GM18517 (cell line): ENCODE results near the gene HAX1.
A peak's percentile ranks its signal among the peaks of the same experiment; 100 is the strongest.
"Not testable (repeated sequence)": the region's sequence is repeated elsewhere in the genome, so short reads cannot be mapped to it uniquely, and the experiment has no call there.

ENCODE experiments used
- ATAC-seq: cut with Tn5 transposase; IDR thresholded peaks from one replicate; pipeline ENCODE4 v1.9.1; 2021; ENCODE audit warnings: mild to moderate bottlenecking, moderate library complexity; ENCODE audit not compliant: unreplicated experiment

HAX1 gene

GRCh38 chr1:154272217-154272998 is at the start of gene HAX1:
Gene HAX1, plus strand, starts transcription at chr1:154272629. Its CDS starts 95 bp downstream, at chr1:154272724.
- peak; percentile 95 for ATAC-seq

- ATAC-seq, result no peak
Measured at GRCh38 chr1:154222918-154223317, 49.5 kb upstream of the HAX1 start.

- ATAC-seq, result no peak
Measured at GRCh38 chr1:154223621-154224020, 48.8 kb upstream of the HAX1 start.

GRCh38 chr1:154225370-154225769 is 47.1 kb upstream of the HAX1 start:
- no peak for ATAC-seq

- not testable (repeated sequence) for ATAC-seq
Measured at GRCh38 chr1:154231112-154231511, 41.3 kb upstream of the HAX1 start.

- not testable (repeated sequence) for ATAC-seq
Measured at GRCh38 chr1:154233127-154233526, 39.3 kb upstream of the HAX1 start.

- no peak for ATAC-seq
Measured at GRCh38 chr1:154236855-154237254, 35.6 kb upstream of the HAX1 start.

- ATAC-seq, result no peak
Measured at GRCh38 chr1:154237435-154237834, 35.0 kb upstream of the HAX1 start.

- no peak for ATAC-seq
Measured at GRCh38 chr1:154237880-154238506, 34.4 kb upstream of the HAX1 start.

GRCh38 chr1:154239491-154239890 is 32.9 kb upstream of the HAX1 start:
- ATAC-seq, result no peak

GRCh38 chr1:154240294-154240833 is 32.1 kb upstream of the HAX1 start:
- ATAC-seq, result no peak

- no peak for ATAC-seq
Measured at GRCh38 chr1:154241703-154242351, 30.6 kb upstream of the HAX1 start.

GRCh38 chr1:154253671-154254070 is 18.8 kb upstream of the HAX1 start:
- ATAC-seq, result no peak

GRCh38 chr1:154256686-154257085 is 15.7 kb upstream of the HAX1 start:
- no peak for ATAC-seq

GRCh38 chr1:154258784-154259183 is 13.6 kb upstream of the HAX1 start:
- ATAC-seq, result no peak

- no peak for ATAC-seq
Measured at GRCh38 chr1:154260127-154260526, 12.3 kb upstream of the HAX1 start.

GRCh38 chr1:154263465-154264332 is 8.7 kb upstream of the HAX1 start:
- ATAC-seq, result no peak

GRCh38 chr1:154264454-154264853 is 8.0 kb upstream of the HAX1 start:
- no peak for ATAC-seq

- ATAC-seq, result no peak
Measured at GRCh38 chr1:154265586-154265985, 6.8 kb upstream of the HAX1 start.

GRCh38 chr1:154270833-154271232 is 1.6 kb upstream of the HAX1 start:
- no peak for ATAC-seq
